HG02798 (cell line): ENCODE results near the gene GPS1.
A peak's percentile ranks its signal among the peaks of the same experiment; 100 is the strongest.

Experiments used
- ATAC-seq: cut with Tn5 transposase; IDR thresholded peaks from one replicate; pipeline ENCODE4 v1.9.1; 2021; ENCODE audit warnings: mild to moderate bottlenecking; ENCODE audit not compliant: unreplicated experiment, poor library complexity

Gene GPS1

GRCh38 chr17:82039695-82040299 lies 11.9 kb upstream of the GPS1 start:
- ATAC-seq, result no peak

GRCh38 chr17:82041144-82041814 lies 10.4 kb upstream of the GPS1 start:
- ATAC-seq, result no peak

GRCh38 chr17:82042649-82043048 lies 9.0 kb upstream of the GPS1 start:
- ATAC-seq, result no peak

- ATAC-seq, result no peak
Measured at GRCh38 chr17:82043507-82043906, 8.2 kb upstream of the GPS1 start.

GRCh38 chr17:82045936-82046484 lies 5.7 kb upstream of the GPS1 start:
- ATAC-seq, result no peak

GRCh38 chr17:82046903-82047302 lies 4.8 kb upstream of the GPS1 start:
- no peak for ATAC-seq

GRCh38 chr17:82047379-82047778 lies 4.3 kb upstream of the GPS1 start:
- ATAC-seq, result no peak

GRCh38 chr17:82047914-82048570 lies 3.7 kb upstream of the GPS1 start:
- ATAC-seq, result no peak

GRCh38 chr17:82048571-82048971 lies 3.1 kb upstream of the GPS1 start:
- no peak for ATAC-seq

- ATAC-seq, result no peak
Measured at GRCh38 chr17:82049106-82049505, 2.6 kb upstream of the GPS1 start.

GRCh38 chr17:82049521-82049971 lies 2.2 kb upstream of the GPS1 start:
- ATAC-seq, result no peak

GRCh38 chr17:82050152-82050760 lies 1.4 kb upstream of the GPS1 start:
- no peak for ATAC-seq

- ATAC-seq, result peak; percentile 15
Measured at GRCh38 chr17:82050761-82051641, 697 bp upstream of the GPS1 start.

GRCh38 chr17:82052638-82053059 lies 951 bp downstream of the GPS1 start:
- ATAC-seq, result no peak

- ATAC-seq, result no peak
Measured at GRCh38 chr17:82053130-82053529, 1.4 kb downstream of the GPS1 start.

- ATAC-seq, result no peak
Measured at GRCh38 chr17:82053556-82054263, 2.0 kb downstream of the GPS1 start.

- no peak for ATAC-seq
Measured at GRCh38 chr17:82054351-82055022, 2.8 kb downstream of the GPS1 start.

- no peak for ATAC-seq
Measured at GRCh38 chr17:82055023-82055964, 3.6 kb downstream of the GPS1 start.
